ENCODE data around the gene HIVEP3. TPM values are rescaled to one million over a fixed set of nuclear protein-coding genes. Genes with fewer than 3 reads are reported as not detected.

Gene HIVEP3
- total and polyA plus RNA-seq, 11 donors = 3.2 to 11.9 (median 5.0) TPM

- Histone ChIP-seq H3K4me1 (peaks cover 0 to 17% (median 8%) of the 10 kb centered on the region in 12 donors), H3K36me3 (no peaks in the 10 kb centered on the region), H3K27me3 (no peaks in the 10 kb centered on the region), H3K27ac (peak overlapping the region in 5 of 12 donors; percentile 4 to 48 (median 19)), H3K9me3 (no peaks in the 10 kb centered on the region), H3K4me3 (no peak overlapping the region)
- 52 to 60% (median 58%) methylated on average over 3 of the region's 3 CpGs for WGBS, 4 donors
- intact Hi-C loops (cut with DNase I) = no loop called here
- TF ChIP-seq POLR2A (IDR thresholded peaks at IDR 0.05) = no peak
- TF ChIP-seq CTCF (IDR thresholded peaks at IDR 0.05) = no peak
- ATAC-seq = peak in 3 of 4 donors; percentile 54 to 87 (median 84)
- peak in 1 of 5 donors; percentile 52 for DNase-seq
Observed at GRCh38 chr1:41957568-41957967, 38.8 kb upstream of the HIVEP3 start.

- intact Hi-C loops (cut with DNase I) = no loop called here
- ATAC-seq = peak in 2 of 4 donors; percentile 41 to 52
- TF ChIP-seq POLR2A (IDR thresholded peaks at IDR 0.05) (no peak), CTCF (IDR thresholded peaks at IDR 0.05) (no peak)
Observed at GRCh38 chr1:41955461-41956159, 36.9 kb upstream of the HIVEP3 start.

GRCh38 chr1:41954533-41954944 is 35.8 kb upstream of the HIVEP3 start:
- 89 to 90% (median 89%) methylated on average over 5 to 6 of the region's 6 CpGs for WGBS, 4 donors
- Histone ChIP-seq H3K9me3 (peaks cover 0 to 2% (median 0%) of the 10 kb centered on the region in 12 donors), H3K4me1 (peaks cover 0 to 17% (median 8%) of the 10 kb centered on the region in 12 donors), H3K36me3 (no peaks in the 10 kb centered on the region), H3K27ac (no peak overlapping the region), H3K4me3 (no peak overlapping the region), H3K27me3 (no peaks in the 10 kb centered on the region)
- ATAC-seq = no peak
- DNase-seq = no peak
- TF ChIP-seq CTCF (IDR thresholded peaks at IDR 0.05) (no peak), POLR2A (IDR thresholded peaks at IDR 0.05) (no peak)
- intact Hi-C loops (cut with DNase I) = no loop called here

More at GRCh38 chr1:41955461-41956159, 36.9 kb upstream of the HIVEP3 start:
- no peak for DNase-seq
- Histone ChIP-seq H3K27me3 (no peaks in the 10 kb centered on the region), H3K4me3 (no peak overlapping the region), H3K36me3 (no peaks in the 10 kb centered on the region), H3K4me1 (peaks cover 0 to 17% (median 8%) of the 10 kb centered on the region in 12 donors), H3K9me3 (no peaks in the 10 kb centered on the region), H3K27ac (no peak overlapping the region)
- 45 to 60% (median 52%) methylated on average over 9 of the region's 9 CpGs for WGBS, 4 donors

DNA sequence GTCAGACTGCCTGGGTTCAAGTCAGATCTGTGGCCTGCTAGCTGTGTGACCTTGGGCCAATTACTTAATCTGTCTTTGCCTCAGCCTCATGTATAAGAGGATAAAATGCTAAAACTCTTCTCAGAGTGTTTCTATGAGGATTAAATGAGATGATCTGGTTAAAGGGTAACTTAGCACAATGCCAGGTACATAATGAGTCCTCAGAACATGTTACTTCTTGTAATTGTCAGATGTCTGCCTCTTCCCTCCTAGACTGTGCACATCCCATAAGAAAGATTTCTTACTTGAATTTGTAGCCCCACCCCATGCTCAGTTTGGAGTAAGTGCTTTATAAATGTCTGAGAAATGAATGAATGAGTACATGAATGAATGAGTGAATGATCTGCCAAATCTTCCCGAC is 34.6 kb upstream of the HIVEP3 start:
- Histone ChIP-seq H3K4me1 (peaks cover 0 to 17% (median 8%) of the 10 kb centered on the region in 12 donors), H3K9me3 (peaks cover 0 to 2% (median 0%) of the 10 kb centered on the region in 12 donors), H3K27me3 (no peaks in the 10 kb centered on the region), H3K27ac (no peak overlapping the region), H3K36me3 (no peaks in the 10 kb centered on the region), H3K4me3 (no peak overlapping the region)
- ATAC-seq = no peak
- TF ChIP-seq CTCF (IDR thresholded peaks at IDR 0.05) = no peak
- no peak for DNase-seq
- WGBS, 4 donors = 83 to 97% (median 87%) methylated on average over 1 of the region's 1 CpG
- intact Hi-C loops (cut with DNase I) = no loop called here

Measured in heart left ventricle (tissue), 16 donors.